Mesendoderm (in vitro differentiated cells): ENCODE results near the gene NLGN1.

Experiments
- DNase-seq: peaks from one replicate; pipeline ENCODE4 v3.0.0; 2013
- H2AK5ac ChIP-seq: 2 replicates; pipeline ENCODE4 v1.6.1; 2013; ENCODE audit warnings: low read length, inconsistent platforms
- H2BK120ac ChIP-seq: 2 replicates; pipeline ENCODE4 v1.6.1; 2013; ENCODE audit warnings: low read depth, mild to moderate bottlenecking, low read length, moderate library complexity, mixed read lengths
- H2BK15ac ChIP-seq: replicated peaks from 2 replicates; pipeline ENCODE4 v1.6.1; 2013; ENCODE audit warnings: low read depth, mild to moderate bottlenecking, moderate library complexity
- H2BK5ac ChIP-seq: 2 replicates; pipeline ENCODE4 v1.6.1; 2013; ENCODE audit warnings: low read length, inconsistent platforms
- H3K18ac ChIP-seq: 2 replicates; pipeline ENCODE4 v1.6.1; 2013; ENCODE audit warnings: mild to moderate bottlenecking, low read length, mixed read lengths
- H3K23ac ChIP-seq: one replicate; pipeline ENCODE4 v1.6.1; 2013; ENCODE audit warnings: low read length
- H3K27ac ChIP-seq: 2 replicates; pipeline ENCODE4 v1.5.1; 2013; ENCODE audit warnings: low read depth, mild to moderate bottlenecking, inconsistent platforms, low read length, moderate library complexity
- H3K27me3 ChIP-seq: 2 replicates; pipeline ENCODE4 v1.6.1; 2013; ENCODE audit warnings: low read length, control low read depth, mild to moderate bottlenecking, inconsistent platforms; ENCODE audit not compliant: insufficient read depth, poor library complexity
- H3K36me3 ChIP-seq: 2 replicates; pipeline ENCODE4 v1.6.1; 2013; ENCODE audit warnings: low read length, inconsistent platforms; ENCODE audit not compliant: control insufficient read depth, insufficient read depth
- H3K4ac ChIP-seq: one replicate; pipeline ENCODE4 v1.6.1; 2013; ENCODE audit warnings: low read depth, mild to moderate bottlenecking, low read length, moderate library complexity
- H3K4me1 ChIP-seq: 2 replicates; pipeline ENCODE4 v1.6.1; 2013; ENCODE audit warnings: low read depth, low read length, inconsistent platforms; ENCODE audit not compliant: control insufficient read depth
- H3K4me2 ChIP-seq: 2 replicates; pipeline ENCODE4 v1.6.1; 2013; ENCODE audit warnings: low read length
- H3K4me3 ChIP-seq: 2 replicates; pipeline ENCODE4 v1.5.1; 2013; ENCODE audit warnings: mild to moderate bottlenecking, low read length
- H3K56ac ChIP-seq: one replicate; pipeline ENCODE4 v1.6.1; 2013; ENCODE audit warnings: low read length
- H3K79me1 ChIP-seq: 2 replicates; pipeline ENCODE4 v1.6.1; 2013; ENCODE audit warnings: low read length, inconsistent platforms
- H3K79me2 ChIP-seq: 2 replicates; pipeline ENCODE4 v1.6.1; 2013; ENCODE audit warnings: mild to moderate bottlenecking, low read length; ENCODE audit not compliant: control insufficient read depth, insufficient read depth
- H3K9ac ChIP-seq: 2 replicates; pipeline ENCODE4 v1.6.1; 2013; ENCODE audit warnings: low read length, inconsistent platforms
- H4K5ac ChIP-seq: one replicate; pipeline ENCODE4 v1.6.1; 2013; ENCODE audit warnings: low read length
- H4K8ac ChIP-seq: one replicate; pipeline ENCODE4 v1.6.1; 2013; ENCODE audit warnings: low read depth, mild to moderate bottlenecking, control low read depth, low read length, moderate library complexity
- whole genome bisulfite sequencing: extraction: QIAGEN DNeasy Blood & Tissue Kit; methylation state at CpG from one replicate; pipeline ENCODE4 v1.1.7; 2013; ENCODE audit warnings: low lambda C conversion rate, missing lambda C conversion rate; ENCODE audit not compliant: insufficient coverage; ENCODE audit errors: extremely low coverage; 5-methylcytosine and 5-hydroxymethylcytosine counted together

NLGN1 gene

GRCh38 chr3:174318181-174318580, 920.6 kb downstream of the NLGN1 start:
- Histone ChIP-seq H3K4me3 (no peak overlapping the region), H2AK5ac (no peak overlapping the region), H3K4ac (no peak overlapping the region), H3K79me2 (no peaks in the 10 kb centered on the region), H3K27me3 (no peaks in the 10 kb centered on the region), H3K23ac (no peak overlapping the region), H3K56ac (no peak overlapping the region), H3K36me3 (no peaks in the 10 kb centered on the region), H3K4me2 (no peak overlapping the region), H3K4me1 (no peaks in the 10 kb centered on the region), H3K9ac (no peak overlapping the region), H2BK15ac (no peak overlapping the region), H3K27ac (no peak overlapping the region), H3K18ac (no peak overlapping the region), H4K8ac (no peak overlapping the region), H2BK120ac (no peak overlapping the region), H4K5ac (no peak overlapping the region), H2BK5ac (no peak overlapping the region), H3K79me1 (no peaks in the 10 kb centered on the region)
- WGBS, result no CpG with 5 or more reads among the region's 4 CpGs
- DNase-seq, result no peak

- Histone ChIP-seq H3K79me1 (no peaks in the 10 kb centered on the region), H4K5ac (no peak overlapping the region), H3K56ac (no peak overlapping the region), H3K18ac (no peak overlapping the region), H3K27ac (no peak overlapping the region), H4K8ac (no peak overlapping the region), H2BK120ac (no peak overlapping the region), H2AK5ac (no peak overlapping the region), H3K4me1 (no peaks in the 10 kb centered on the region), H3K79me2 (no peaks in the 10 kb centered on the region), H2BK15ac (no peak overlapping the region), H3K27me3 (no peaks in the 10 kb centered on the region), H3K4me3 (no peak overlapping the region), H2BK5ac (no peak overlapping the region), H3K36me3 (no peaks in the 10 kb centered on the region), H3K4me2 (no peak overlapping the region), H3K23ac (no peak overlapping the region), H3K4ac (no peak overlapping the region), H3K9ac (no peak overlapping the region)
- no peak for DNase-seq
- no CpG with 5 or more reads among the region's 1 CpG for WGBS
Observed at GRCh38 chr3:174321548-174321947, 924.0 kb downstream of the NLGN1 start.

- Histone ChIP-seq H2BK120ac (no peak overlapping the region), H3K4ac (no peak overlapping the region), H2BK5ac (no peak overlapping the region), H3K27me3 (no peaks in the 10 kb centered on the region), H3K9ac (no peak overlapping the region), H4K8ac (no peak overlapping the region), H3K56ac (no peak overlapping the region), H3K36me3 (no peaks in the 10 kb centered on the region), H4K5ac (no peak overlapping the region), H3K79me2 (no peaks in the 10 kb centered on the region), H2AK5ac (no peak overlapping the region), H3K79me1 (no peaks in the 10 kb centered on the region), H3K18ac (no peak overlapping the region), H3K23ac (no peak overlapping the region), H3K4me2 (no peak overlapping the region), H3K27ac (no peak overlapping the region), H3K4me3 (no peak overlapping the region), H3K4me1 (no peaks in the 10 kb centered on the region), H2BK15ac (no peak overlapping the region)
- no peak for DNase-seq
- no CpG with 5 or more reads among the region's 2 CpGs for WGBS
Observed at GRCh38 chr3:174322789-174323188, 925.2 kb downstream of the NLGN1 start.

- Histone ChIP-seq H3K4me2 (no peak overlapping the region), H3K79me1 (no peaks in the 10 kb centered on the region), H3K27ac (no peak overlapping the region), H3K56ac (no peak overlapping the region), H3K18ac (no peak overlapping the region), H3K4ac (no peak overlapping the region), H2BK120ac (no peak overlapping the region), H3K27me3 (no peaks in the 10 kb centered on the region), H3K23ac (no peak overlapping the region), H2BK15ac (no peak overlapping the region), H2BK5ac (no peak overlapping the region), H3K36me3 (no peaks in the 10 kb centered on the region), H3K4me1 (no peaks in the 10 kb centered on the region), H2AK5ac (no peak overlapping the region), H3K79me2 (no peaks in the 10 kb centered on the region), H3K4me3 (no peak overlapping the region), H3K9ac (no peak overlapping the region), H4K5ac (no peak overlapping the region), H4K8ac (no peak overlapping the region)
- no peak for DNase-seq
- no CpG with 5 or more reads among the region's 3 CpGs for whole genome bisulfite sequencing
Observed at GRCh38 chr3:174325171-174325570, 927.6 kb downstream of the NLGN1 start.

- Histone ChIP-seq H3K4ac (no peak overlapping the region), H3K4me1 (no peaks in the 10 kb centered on the region), H2AK5ac (no peak overlapping the region), H2BK15ac (no peak overlapping the region), H3K56ac (no peak overlapping the region), H3K27ac (no peak overlapping the region), H3K36me3 (no peaks in the 10 kb centered on the region), H3K79me2 (no peaks in the 10 kb centered on the region), H3K79me1 (no peaks in the 10 kb centered on the region), H3K4me3 (no peak overlapping the region), H3K23ac (no peak overlapping the region), H3K27me3 (no peaks in the 10 kb centered on the region), H2BK120ac (no peak overlapping the region), H3K4me2 (no peak overlapping the region), H4K5ac (no peak overlapping the region), H3K9ac (no peak overlapping the region), H3K18ac (no peak overlapping the region), H2BK5ac (no peak overlapping the region), H4K8ac (no peak overlapping the region)
- WGBS, result no CpG with 5 or more reads among the region's 7 CpGs
- DNase-seq, result no peak
Observed at GRCh38 chr3:174325834-174326700, 928.5 kb downstream of the NLGN1 start.

- H3K79me1 ChIP-seq, result no peaks in the 10 kb centered on the region
- no peak overlapping the region for H3K18ac ChIP-seq
- no peak overlapping the region for H2BK120ac ChIP-seq
- no peak for DNase-seq
- H3K4me1 ChIP-seq, result no peaks in the 10 kb centered on the region
- H3K79me2 ChIP-seq, result no peaks in the 10 kb centered on the region
- H4K5ac ChIP-seq, result no peak overlapping the region
- WGBS, result 100% methylated on average over 1 of the region's 3 CpGs
- no peak overlapping the region for H3K23ac ChIP-seq
- H4K8ac ChIP-seq, result no peak overlapping the region
- H3K4me3 ChIP-seq, result no peak overlapping the region
- no peak overlapping the region for H2BK15ac ChIP-seq
- H3K27ac ChIP-seq, result no peak overlapping the region
- H3K27me3 ChIP-seq, result no peaks in the 10 kb centered on the region
- H3K36me3 ChIP-seq, result no peaks in the 10 kb centered on the region
- H3K4ac ChIP-seq, result no peak overlapping the region
- H2BK5ac ChIP-seq, result no peak overlapping the region
- no peak overlapping the region for H3K56ac ChIP-seq
- H3K4me2 ChIP-seq, result no peak overlapping the region
- no peak overlapping the region for H3K9ac ChIP-seq
- no peak overlapping the region for H2AK5ac ChIP-seq
Observed at GRCh38 chr3:174329321-174329720, 931.8 kb downstream of the NLGN1 start.
